Small intestine (tissue), 7 donors: ENCODE results near the gene HOXA10. TPM values are rescaled to one million over a fixed set of nuclear protein-coding genes. Genes with fewer than 3 reads are reported as not detected.

Source experiments
- DNase-seq, 2 donors: peaks; one replicate each; pipeline versions ENCODE4 v3.0.0 to v3.0.0-alpha.2; 2013
- FAIRE-seq: peaks from 2 replicates; lab custom pipeline; 2012; peaks lifted over from hg19 to GRCh38; lab: Jason Lieb, UNC
- H3K27ac ChIP-seq, 3 donors: one replicate each; pipeline ENCODE4 v1.5.1; 2013; ENCODE audit warnings: low read length in 2 of 3, mild to moderate bottlenecking in 2 of 3, control low read depth in 1 of 3, inconsistent platforms in 1 of 3, low read depth in 1 of 3, moderate library complexity in 1 of 3
- H3K27me3 ChIP-seq, 3 donors: one replicate each; pipeline ENCODE4 v1.6.1; 2013; ENCODE audit warnings: low read length in 3 of 3, inconsistent platforms in 1 of 3; ENCODE audit not compliant: control insufficient read depth in 3 of 3, insufficient read depth in 3 of 3
- H3K36me3 ChIP-seq, 3 donors: one replicate each; pipeline ENCODE4 v1.6.1; 2013; ENCODE audit warnings: low read length in 3 of 3, inconsistent platforms in 1 of 3, low read depth in 1 of 3, mild to moderate bottlenecking in 1 of 3, moderate library complexity in 1 of 3; ENCODE audit not compliant: control insufficient read depth in 3 of 3, insufficient read depth in 2 of 3
- H3K4me1 ChIP-seq, 3 donors: one replicate each; pipeline ENCODE4 v1.6.1; 2013; ENCODE audit warnings: low read length in 2 of 3, inconsistent platforms in 1 of 3, low read depth in 1 of 3, mild to moderate bottlenecking in 1 of 3, moderate library complexity in 1 of 3; ENCODE audit not compliant: control insufficient read depth in 3 of 3, insufficient read depth in 2 of 3
- H3K4me3 ChIP-seq, 3 donors: one replicate each; pipeline ENCODE4 v1.5.1; 2013; ENCODE audit warnings: low read length in 3 of 3, control low read depth in 1 of 3, inconsistent platforms in 1 of 3, low read depth in 1 of 3, mild to moderate bottlenecking in 1 of 3, moderate library complexity in 1 of 3
- H3K9me3 ChIP-seq, 2 donors: one replicate each; pipeline ENCODE4 v1.6.1; 2013; ENCODE audit warnings: low read depth in 1 of 2, low read length in 1 of 2; ENCODE audit not compliant: control insufficient read depth in 2 of 2, insufficient read depth in 1 of 2
- WGBS, 3 donors: extraction: QIAGEN DNeasy Blood & Tissue Kit; methylation state at CpG; one replicate each; pipeline ENCODE4 v1.1.7; 2013; 5-methylcytosine and 5-hydroxymethylcytosine counted together
- polyA plus RNA-seq, 4 donors: library from polyadenylated mRNA; stranded (reverse) in 3 of 4; unstranded in 1 of 4; fragments of 200-250 nt in 3 of 4; fragments of 120-200 nt in 1 of 4; gene quantifications; one replicate each; pipeline versions ENCODE4 v1.2.1 to v1.2.3, GENCODE V29; 2013
- donor health status: healthy with polysubstance abuse.
- donor health status: control.
- donor health status: control.
- donor health status: Bipolar disorder and iron deficiency.
- donor health status: healthy.

HOXA10 gene
- polyA plus RNA-seq, 4 donors: 0.06 to 19.8 TPM; not detected in 2

DNA sequence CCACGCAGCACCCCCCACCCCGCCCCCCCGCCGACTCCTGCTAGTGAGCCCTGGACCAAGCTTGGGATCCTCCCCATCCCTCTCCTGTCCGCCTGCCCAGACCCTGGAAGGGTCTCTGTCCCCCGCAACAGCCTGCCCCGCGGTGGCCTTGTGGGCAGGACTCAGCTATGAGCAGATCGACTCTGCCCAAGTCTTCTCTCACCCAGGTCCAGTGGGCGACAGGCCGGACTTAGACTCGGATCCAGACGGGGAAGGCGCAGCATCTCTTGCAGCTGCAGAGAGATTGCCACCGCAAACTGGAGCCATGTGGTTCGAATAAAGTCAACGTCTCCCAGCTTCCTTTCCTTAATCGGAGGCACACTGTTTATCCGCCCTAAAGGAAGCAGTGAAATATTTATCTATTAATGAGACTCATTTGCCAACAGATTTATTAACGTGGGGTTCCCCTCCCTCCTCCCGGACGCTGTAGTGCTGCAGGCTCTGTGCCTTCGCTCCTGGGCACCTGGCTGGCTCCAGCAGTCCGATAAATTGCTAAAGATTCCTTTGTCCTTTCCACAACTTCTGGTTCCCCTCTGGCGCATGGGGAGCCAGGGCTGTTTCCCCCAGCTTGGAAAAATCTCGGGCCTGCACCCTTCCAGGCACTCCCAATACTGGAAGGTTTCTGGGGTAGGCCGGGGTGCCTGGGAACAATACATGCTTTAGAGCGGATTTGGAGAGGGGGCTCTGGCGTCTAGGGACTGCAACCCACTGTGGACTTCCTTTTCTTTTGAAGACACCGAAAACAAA lies 17.0 kb downstream of the HOXA10 start:
- Histone ChIP-seq H3K9me3 (peaks cover 0 to 3% of the 10 kb centered on the region in 2 donors), H3K27ac (no peak overlapping the region), H3K4me1 (peaks cover 0 to 20% (median 0%) of the 10 kb centered on the region in 3 donors), H3K36me3 (peaks cover 0 to 1% (median 0%) of the 10 kb centered on the region in 3 donors), H3K4me3 (peak overlapping the region in 2 of 3 donors; percentile 44 to 55), H3K27me3 (peaks cover 13 to 98% (median 75%) of the 10 kb centered on the region in 3 donors)
- FAIRE-seq (no peak), DNase-seq (no peak)
- WGBS, 3 donors: 11 to 16% (median 14%) methylated on average over 28 to 30 of the region's 30 CpGs

DNA sequence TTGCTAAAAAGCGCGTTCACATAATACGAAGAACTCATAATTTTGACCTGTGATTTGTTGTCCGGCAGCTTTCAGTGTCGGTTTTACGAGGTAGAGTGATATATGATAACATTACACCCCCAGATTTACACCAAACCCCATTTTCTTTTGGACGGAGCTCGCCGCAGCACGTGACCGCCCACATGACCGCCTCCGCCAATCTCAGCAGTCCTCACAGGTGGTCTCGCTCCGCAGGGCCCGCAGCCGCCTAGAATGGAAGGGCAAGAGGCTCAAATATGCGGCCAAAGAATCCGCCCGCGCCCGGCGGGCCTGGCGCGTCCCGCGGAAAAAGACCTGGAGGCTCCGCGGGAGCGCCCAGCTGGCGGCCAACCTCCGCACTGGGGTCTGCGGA lies 17.6 kb downstream of the HOXA10 start, which contains the start of gene HOXA7:
TSS of gene HOXA7 (minus strand) at position 168 of the 391 bp plus-strand sequence. CDS start at position 38, 130 bp downstream.
- H3K9me3 ChIP-seq: peaks cover 0 to 3% of the 10 kb centered on the region in 2 donors
- no peaks in the 10 kb centered on the region for H3K36me3 ChIP-seq
- peaks cover 0 to 20% (median 0%) of the 10 kb centered on the region in 3 donors for H3K4me1 ChIP-seq
- peaks cover 13 to 98% (median 76%) of the 10 kb centered on the region in 3 donors for H3K27me3 ChIP-seq
- WGBS, 3 donors: 3 to 17% (median 14%) methylated on average over 30 to 33 of the region's 33 CpGs
- DNase-seq: peak in 1 of 2 donors; percentile 75
- peak within 1 kb of the TSS; percentile 18 to 55 (median 47) for H3K4me3 ChIP-seq
- no peak for FAIRE-seq
- peak within 1 kb of the TSS in 2 of 3 donors; percentile 48 to 67 for H3K27ac ChIP-seq

DNA sequence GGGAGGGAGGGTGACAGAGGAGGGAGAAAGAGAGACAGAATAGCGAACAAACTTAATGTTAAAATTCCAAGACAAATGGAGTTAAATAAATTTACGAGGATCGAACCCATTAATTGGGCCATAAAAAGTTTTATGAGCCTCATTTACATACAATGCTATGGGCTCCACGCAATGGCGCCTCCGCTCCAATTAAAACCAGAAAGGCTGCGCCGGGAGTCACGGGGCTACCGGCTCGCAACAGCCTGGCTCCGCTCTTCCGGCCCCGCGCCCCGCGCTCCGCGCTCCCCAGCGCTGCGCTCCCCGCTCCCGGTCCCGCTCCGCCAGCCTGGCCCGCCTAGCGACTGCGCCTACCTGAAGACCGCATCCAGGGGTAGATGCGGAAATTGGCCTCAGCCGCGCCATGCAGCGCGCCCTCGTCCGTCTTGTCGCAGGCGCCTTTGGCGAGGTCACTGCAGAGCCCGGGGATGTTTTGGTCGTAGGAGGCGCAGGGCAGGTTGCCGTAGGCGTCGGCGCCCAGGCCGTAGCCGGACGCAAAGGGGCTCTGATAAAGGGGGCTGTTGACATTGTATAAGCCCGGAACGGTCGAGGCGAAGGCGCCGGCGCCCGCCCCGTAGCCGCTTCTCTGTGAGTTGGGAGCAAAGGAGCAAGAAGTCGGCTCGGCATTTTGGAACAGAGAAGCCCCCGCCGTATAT lies 18.2 kb downstream of the HOXA10 start:
- Histone ChIP-seq H3K9me3 (peaks cover 0 to 3% of the 10 kb centered on the region in 2 donors), H3K4me3 (peak overlapping the region; percentile 18 to 55 (median 47)), H3K27ac (peak overlapping the region in 2 of 3 donors; percentile 48 to 67), H3K36me3 (no peaks in the 10 kb centered on the region), H3K27me3 (peaks cover 15 to 98% (median 78%) of the 10 kb centered on the region in 3 donors), H3K4me1 (peaks cover 0 to 25% (median 0%) of the 10 kb centered on the region in 3 donors)
- DNase-seq: peak in 1 of 2 donors; percentile 73
- no peak for FAIRE-seq
- 3 to 6% (median 3%) methylated on average over 59 to 63 of the region's 63 CpGs for WGBS, 3 donors

DNA sequence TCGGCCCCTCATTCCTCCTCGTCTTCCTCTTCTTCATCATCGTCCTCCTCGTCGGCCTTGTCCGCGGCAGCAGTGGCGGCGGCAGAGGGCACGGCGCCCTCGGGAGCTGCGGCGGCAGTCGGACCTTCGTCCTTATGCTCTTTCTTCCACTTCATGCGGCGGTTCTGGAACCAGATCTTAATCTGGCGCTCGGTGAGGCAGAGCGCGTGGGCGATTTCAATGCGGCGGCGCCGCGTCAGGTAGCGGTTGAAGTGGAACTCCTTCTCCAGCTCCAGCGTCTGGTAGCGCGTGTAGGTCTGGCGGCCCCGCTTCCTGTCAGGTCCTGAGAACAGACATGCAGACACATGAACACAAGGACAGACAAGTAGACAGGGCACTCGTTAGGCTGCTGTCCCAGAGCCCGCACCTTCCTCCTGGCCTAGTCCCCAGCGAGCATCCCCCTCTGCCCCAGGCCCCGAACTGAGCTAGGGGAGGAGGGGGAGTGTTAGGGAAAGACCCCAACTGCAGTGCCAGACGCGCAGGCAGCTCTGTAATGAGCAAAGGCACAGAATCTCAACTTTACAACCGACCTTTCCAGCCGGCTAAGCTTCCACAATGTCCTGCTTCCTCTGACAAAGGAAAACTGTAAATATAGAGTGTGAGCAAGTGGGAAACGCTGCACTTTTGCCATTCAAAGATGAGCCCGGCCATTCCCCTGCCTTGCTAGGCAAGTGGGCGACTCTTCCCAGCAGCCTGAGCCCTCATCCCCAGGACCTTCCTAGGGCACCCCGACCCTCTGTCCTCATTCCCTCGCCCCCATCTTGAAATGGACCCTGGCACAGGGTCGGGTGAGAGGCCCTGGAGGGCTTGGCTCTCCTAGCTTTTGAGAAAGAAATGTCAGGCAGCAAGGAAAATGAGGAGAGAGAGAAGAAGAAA lies 19.0 kb downstream of the HOXA10 start:
- Histone ChIP-seq H3K4me1 (peaks cover 0 to 27% (median 0%) of the 10 kb centered on the region in 3 donors), H3K27me3 (peaks cover 15 to 98% (median 76%) of the 10 kb centered on the region in 3 donors), H3K27ac (peak overlapping the region in 1 of 3 donors; percentile 17), H3K4me3 (peak overlapping the region in 2 of 3 donors; percentile 17 to 55), H3K9me3 (peaks cover 0 to 3% of the 10 kb centered on the region in 2 donors), H3K36me3 (peaks cover 0 to 4% (median 0%) of the 10 kb centered on the region in 3 donors)
- 8 to 20% (median 16%) methylated on average over 48 of the region's 48 CpGs for WGBS, 3 donors
- DNase-seq (no peak), FAIRE-seq (no peak)

DNA sequence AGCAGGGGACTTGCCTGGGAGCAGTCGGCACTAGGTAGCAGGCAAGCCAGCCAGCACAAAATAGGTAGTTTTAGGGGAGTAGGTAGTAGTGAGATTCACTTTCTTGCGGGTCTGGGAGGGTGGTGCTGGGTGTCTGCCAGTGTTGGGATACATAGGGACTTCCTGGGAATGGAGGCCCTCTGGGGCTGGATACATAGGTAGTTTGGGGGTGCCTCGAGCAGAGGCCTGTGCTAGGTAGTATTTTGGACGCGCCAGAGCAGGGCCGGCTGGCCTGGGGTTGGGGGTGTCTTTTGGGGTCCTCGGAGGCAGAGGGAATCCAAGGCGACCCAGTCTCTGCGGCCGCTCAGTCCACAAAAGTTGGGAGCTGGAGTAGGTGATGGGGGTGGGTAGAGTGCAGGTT lies 19.8 kb downstream of the HOXA10 start:
- no peak overlapping the region for H3K27ac ChIP-seq
- no peak for DNase-seq
- no peak for FAIRE-seq
- H3K36me3 ChIP-seq: peaks cover 0 to 5% (median 0%) of the 10 kb centered on the region in 3 donors
- no peak overlapping the region for H3K4me3 ChIP-seq
- H3K4me1 ChIP-seq: peaks cover 0 to 25% (median 0%) of the 10 kb centered on the region in 3 donors
- H3K27me3 ChIP-seq: peaks cover 15 to 97% (median 70%) of the 10 kb centered on the region in 3 donors
- 32 to 54% (median 38%) methylated on average over 10 of the region's 10 CpGs for WGBS, 3 donors
- H3K9me3 ChIP-seq: peaks cover 0 to 3% of the 10 kb centered on the region in 2 donors

DNA sequence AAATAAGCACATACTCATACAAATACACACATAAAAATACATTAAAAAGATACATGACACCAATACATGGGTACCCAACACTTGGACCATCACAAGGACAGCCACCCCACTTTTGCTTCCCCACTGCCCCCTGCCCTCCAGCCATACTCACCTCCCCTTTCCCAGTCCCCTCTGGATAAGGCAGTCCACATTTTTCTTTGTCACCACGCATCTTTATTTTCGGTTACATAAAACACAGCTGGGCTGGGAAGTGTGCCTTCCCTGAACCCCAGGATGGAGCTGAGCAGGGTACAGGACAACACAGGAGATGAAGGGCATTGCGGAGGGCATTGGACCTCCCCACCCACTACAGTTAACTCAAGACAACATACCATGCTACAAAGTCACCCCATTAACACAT lies 20.6 kb downstream of the HOXA10 start:
- FAIRE-seq (no peak), DNase-seq (no peak)
- Histone ChIP-seq H3K4me3 (no peak overlapping the region), H3K36me3 (peaks cover 0 to 5% (median 0%) of the 10 kb centered on the region in 3 donors), H3K4me1 (peaks cover 0 to 25% (median 0%) of the 10 kb centered on the region in 3 donors), H3K9me3 (peaks cover 0 to 3% of the 10 kb centered on the region in 2 donors), H3K27me3 (peaks cover 15 to 97% (median 62%) of the 10 kb centered on the region in 3 donors), H3K27ac (no peak overlapping the region)
- WGBS, 3 donors: 37 to 62% (median 61%) methylated on average over 3 of the region's 3 CpGs

DNA sequence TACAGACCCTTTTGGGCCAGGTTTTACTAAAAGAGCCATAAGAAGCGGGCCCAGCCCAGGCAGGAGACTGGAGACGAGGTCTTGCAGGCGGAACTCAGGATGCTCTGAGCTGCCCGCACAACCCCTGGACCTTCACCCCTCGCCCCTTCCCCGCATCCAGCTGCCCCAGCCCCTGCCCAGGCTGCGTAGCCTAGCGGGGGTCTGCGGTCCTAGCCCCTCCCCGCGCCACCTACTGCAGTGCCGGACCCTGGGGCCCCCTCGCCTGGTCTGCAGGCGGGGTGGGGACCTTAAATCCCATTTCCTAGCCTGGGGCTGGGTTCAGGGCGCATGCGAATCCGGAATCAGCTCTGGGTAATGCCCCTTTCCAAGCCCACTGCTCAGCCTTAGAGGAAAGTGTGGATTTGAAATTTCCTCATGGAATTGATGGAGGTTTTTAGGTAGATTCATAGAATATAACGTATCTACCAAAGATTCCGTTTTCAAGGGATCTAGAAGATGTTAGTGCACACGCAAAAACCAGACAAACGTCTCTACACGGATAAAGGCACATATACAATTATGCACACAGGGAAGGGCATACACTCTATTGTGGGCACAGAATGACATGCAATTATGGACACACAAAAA lies 21.2 kb downstream of the HOXA10 start:
- Histone ChIP-seq H3K27me3 (peaks cover 14 to 97% (median 57%) of the 10 kb centered on the region in 3 donors), H3K9me3 (peaks cover 0 to 1% of the 10 kb centered on the region in 2 donors), H3K36me3 (peaks cover 0 to 5% (median 0%) of the 10 kb centered on the region in 3 donors), H3K4me1 (peaks cover 0 to 31% (median 0%) of the 10 kb centered on the region in 3 donors), H3K4me3 (peak overlapping the region in 1 of 3 donors; percentile 66), H3K27ac (peak overlapping the region in 2 of 3 donors; percentile 21 to 83)
- DNase-seq (no peak), FAIRE-seq (no peak)
- 20 to 38% (median 37%) methylated on average over 22 of the region's 22 CpGs for WGBS, 3 donors
